ENCODE results near the gene ENOX1.

GRCh38 chr13:43758834-43759233 is 27.9 kb downstream of the ENOX1 start:
- TF ChIP-seq TSHZ2 (CRISPR knock-in tag; IDR thresholded peaks at IDR 0.05), result no peak
- no peak for TF ChIP-seq ESRRG (CRISPR knock-in tag; IDR thresholded peaks at IDR 0.05)
- TF ChIP-seq BACH2 (CRISPR knock-in tag; IDR thresholded peaks at IDR 0.05; ENCODE audit: borderline replicate concordance), result no peak
- no peak for TF ChIP-seq CREB5 (CRISPR knock-in tag; IDR thresholded peaks at IDR 0.05; ENCODE audit: low read depth)
- TF ChIP-seq ZFP30 (CRISPR knock-in tag; IDR thresholded peaks at IDR 0.05), result no peak
- no peak for TF ChIP-seq TCF4 (CRISPR knock-in tag; IDR thresholded peaks at IDR 0.05; ENCODE audit: borderline replicate concordance)
- no peak for TF ChIP-seq OSR1 (CRISPR knock-in tag; IDR thresholded peaks at IDR 0.05)
- no peak for TF ChIP-seq ARNTL (CRISPR knock-in tag; IDR thresholded peaks at IDR 0.05; ENCODE audit: borderline replicate concordance, low read depth)
